ENCODE results near the gene EIPR1.

EIPR1 gene

GRCh38 chr2:3248754-3249475 lies 128.7 kb downstream of the EIPR1 start:
- Histone ChIP-seq H3K4me3 (ENCODE audit: low read depth in 1 of 2, low read length in 2 of 2) (no peak overlapping the region), H3K27me3 (ENCODE audit: low read depth, low read length) (no peaks in the 10 kb centered on the region), H3K36me3 (ENCODE audit: control insufficient read depth in 1 of 2, insufficient read depth in 2 of 2, low read length in 2 of 2) (peaks cover 0 to 39% of the 10 kb centered on the region in 2 donors), H3K9me3 (ENCODE audit: control insufficient read depth in 1 of 2, low read length in 2 of 2) (peaks cover 5 to 18% of the 10 kb centered on the region in 2 donors), H3K27ac (ENCODE audit: low read length) (no peak overlapping the region), H3K4me1 (ENCODE audit: control insufficient read depth in 1 of 2, insufficient read depth in 2 of 2, low read length in 2 of 2) (no peaks in the 10 kb centered on the region)

- Histone ChIP-seq H3K9me3 (ENCODE audit: control insufficient read depth in 1 of 2, low read length in 2 of 2) (peaks cover 5 to 18% of the 10 kb centered on the region in 2 donors), H3K4me1 (ENCODE audit: control insufficient read depth in 1 of 2, insufficient read depth in 2 of 2, low read length in 2 of 2) (no peaks in the 10 kb centered on the region), H3K27ac (ENCODE audit: low read length) (no peak overlapping the region), H3K27me3 (ENCODE audit: low read depth, low read length) (no peaks in the 10 kb centered on the region), H3K4me3 (ENCODE audit: low read depth in 1 of 2, low read length in 2 of 2) (no peak overlapping the region), H3K36me3 (ENCODE audit: control insufficient read depth in 1 of 2, insufficient read depth in 2 of 2, low read length in 2 of 2) (peaks cover 0 to 34% of the 10 kb centered on the region in 2 donors)
Measured at GRCh38 chr2:3246928-3247714, 130.5 kb downstream of the EIPR1 start.

GRCh38 chr2:3246406-3246805 lies 131.2 kb downstream of the EIPR1 start:
- H3K36me3 ChIP-seq (ENCODE audit: control insufficient read depth in 1 of 2, insufficient read depth in 2 of 2, low read length in 2 of 2): peaks cover 0 to 27% of the 10 kb centered on the region in 2 donors
- H3K4me3 ChIP-seq (ENCODE audit: low read depth in 1 of 2, low read length in 2 of 2): no peak overlapping the region
- H3K27me3 ChIP-seq (ENCODE audit: low read depth, low read length): no peaks in the 10 kb centered on the region
- H3K27ac ChIP-seq (ENCODE audit: low read length): no peak overlapping the region
- H3K9me3 ChIP-seq (ENCODE audit: control insufficient read depth in 1 of 2, low read length in 2 of 2): peaks cover 5 to 18% of the 10 kb centered on the region in 2 donors
- H3K4me1 ChIP-seq (ENCODE audit: control insufficient read depth in 1 of 2, insufficient read depth in 2 of 2, low read length in 2 of 2): no peaks in the 10 kb centered on the region

- Histone ChIP-seq H3K36me3 (ENCODE audit: control insufficient read depth in 1 of 2, insufficient read depth in 2 of 2, low read length in 2 of 2) (peaks cover 0 to 8% of the 10 kb centered on the region in 2 donors), H3K4me1 (ENCODE audit: control insufficient read depth in 1 of 2, insufficient read depth in 2 of 2, low read length in 2 of 2) (no peaks in the 10 kb centered on the region), H3K4me3 (ENCODE audit: low read depth in 1 of 2, low read length in 2 of 2) (no peak overlapping the region), H3K27me3 (ENCODE audit: low read depth, low read length) (no peaks in the 10 kb centered on the region), H3K9me3 (ENCODE audit: control insufficient read depth in 1 of 2, low read length in 2 of 2) (peaks cover 5 to 8% of the 10 kb centered on the region in 2 donors), H3K27ac (ENCODE audit: low read length) (no peak overlapping the region)
Measured at GRCh38 chr2:3244486-3244885, 133.1 kb downstream of the EIPR1 start.

- no peak overlapping the region for H3K27ac ChIP-seq (ENCODE audit: low read length)
- peaks cover 0 to 1% of the 10 kb centered on the region in 2 donors for H3K36me3 ChIP-seq (ENCODE audit: control insufficient read depth in 1 of 2, insufficient read depth in 2 of 2, low read length in 2 of 2)
- no peak overlapping the region for H3K4me3 ChIP-seq (ENCODE audit: low read depth in 1 of 2, low read length in 2 of 2)
- no peaks in the 10 kb centered on the region for H3K27me3 ChIP-seq (ENCODE audit: low read depth, low read length)
- H3K9me3 ChIP-seq (ENCODE audit: control insufficient read depth in 1 of 2, low read length in 2 of 2): peaks cover under 1 to 1% of the 10 kb centered on the region in 2 donors
- no peaks in the 10 kb centered on the region for H3K4me1 ChIP-seq (ENCODE audit: control insufficient read depth in 1 of 2, insufficient read depth in 2 of 2, low read length in 2 of 2)
Measured at GRCh38 chr2:3243804-3244203, 133.8 kb downstream of the EIPR1 start.

- no peaks in the 10 kb centered on the region for H3K4me1 ChIP-seq (ENCODE audit: control insufficient read depth in 1 of 2, insufficient read depth in 2 of 2, low read length in 2 of 2)
- no peak overlapping the region for H3K27ac ChIP-seq (ENCODE audit: low read length)
- no peaks in the 10 kb centered on the region for H3K36me3 ChIP-seq (ENCODE audit: control insufficient read depth in 1 of 2, insufficient read depth in 2 of 2, low read length in 2 of 2)
Measured at GRCh38 chr2:3242747-3243369, 134.8 kb downstream of the EIPR1 start.

GRCh38 chr2:3241971-3242746 lies 135.5 kb downstream of the EIPR1 start:
- H3K4me1 ChIP-seq (ENCODE audit: control insufficient read depth in 1 of 2, insufficient read depth in 2 of 2, low read length in 2 of 2): no peaks in the 10 kb centered on the region
- peaks cover 0 to 4% of the 10 kb centered on the region in 2 donors for H3K36me3 ChIP-seq (ENCODE audit: control insufficient read depth in 1 of 2, insufficient read depth in 2 of 2, low read length in 2 of 2)
- no peak overlapping the region for H3K27ac ChIP-seq (ENCODE audit: low read length)
- no peaks in the 10 kb centered on the region for H3K27me3 ChIP-seq (ENCODE audit: low read depth, low read length)
- H3K9me3 ChIP-seq (ENCODE audit: control insufficient read depth in 1 of 2, low read length in 2 of 2): no peaks in the 10 kb centered on the region
- no peak overlapping the region for H3K4me3 ChIP-seq (ENCODE audit: low read depth in 1 of 2, low read length in 2 of 2)

More at GRCh38 chr2:3242747-3243369, 134.8 kb downstream of the EIPR1 start:
- no peaks in the 10 kb centered on the region for H3K27me3 ChIP-seq (ENCODE audit: low read depth, low read length)
- no peak overlapping the region for H3K4me3 ChIP-seq (ENCODE audit: low read depth in 1 of 2, low read length in 2 of 2)
- no peaks in the 10 kb centered on the region for H3K9me3 ChIP-seq (ENCODE audit: control insufficient read depth in 1 of 2, low read length in 2 of 2)

- no peaks in the 10 kb centered on the region for H3K27me3 ChIP-seq (ENCODE audit: low read depth, low read length)
- H3K4me3 ChIP-seq (ENCODE audit: low read depth in 1 of 2, low read length in 2 of 2): no peak overlapping the region
Measured at GRCh38 chr2:3238951-3239841, 138.4 kb downstream of the EIPR1 start.

GRCh38 chr2:3236300-3237045 lies 141.1 kb downstream of the EIPR1 start:
- H3K36me3 ChIP-seq (ENCODE audit: control insufficient read depth in 1 of 2, insufficient read depth in 2 of 2, low read length in 2 of 2): peaks cover 0 to 10% of the 10 kb centered on the region in 2 donors
- H3K27me3 ChIP-seq (ENCODE audit: low read depth, low read length): no peaks in the 10 kb centered on the region
- H3K4me1 ChIP-seq (ENCODE audit: control insufficient read depth in 1 of 2, insufficient read depth in 2 of 2, low read length in 2 of 2): no peaks in the 10 kb centered on the region
- no peak overlapping the region for H3K4me3 ChIP-seq (ENCODE audit: low read depth in 1 of 2, low read length in 2 of 2)
- no peaks in the 10 kb centered on the region for H3K9me3 ChIP-seq (ENCODE audit: control insufficient read depth in 1 of 2, low read length in 2 of 2)
- no peak overlapping the region for H3K27ac ChIP-seq (ENCODE audit: low read length)

More at GRCh38 chr2:3238951-3239841, 138.4 kb downstream of the EIPR1 start:
- H3K27ac ChIP-seq (ENCODE audit: low read length): no peak overlapping the region
- no peaks in the 10 kb centered on the region for H3K9me3 ChIP-seq (ENCODE audit: control insufficient read depth in 1 of 2, low read length in 2 of 2)
- peaks cover 0 to 4% of the 10 kb centered on the region in 2 donors for H3K36me3 ChIP-seq (ENCODE audit: control insufficient read depth in 1 of 2, insufficient read depth in 2 of 2, low read length in 2 of 2)
- H3K4me1 ChIP-seq (ENCODE audit: control insufficient read depth in 1 of 2, insufficient read depth in 2 of 2, low read length in 2 of 2): no peaks in the 10 kb centered on the region

- Histone ChIP-seq H3K36me3 (ENCODE audit: control insufficient read depth in 1 of 2, insufficient read depth in 2 of 2, low read length in 2 of 2) (peaks cover 0 to 10% of the 10 kb centered on the region in 2 donors), H3K27me3 (ENCODE audit: low read depth, low read length) (no peaks in the 10 kb centered on the region), H3K27ac (ENCODE audit: low read length) (no peak overlapping the region), H3K4me3 (ENCODE audit: low read depth in 1 of 2, low read length in 2 of 2) (no peak overlapping the region), H3K4me1 (ENCODE audit: control insufficient read depth in 1 of 2, insufficient read depth in 2 of 2, low read length in 2 of 2) (no peaks in the 10 kb centered on the region), H3K9me3 (ENCODE audit: control insufficient read depth in 1 of 2, low read length in 2 of 2) (peaks cover 0 to 9% of the 10 kb centered on the region in 2 donors)
Measured at GRCh38 chr2:3233877-3234276, 143.7 kb downstream of the EIPR1 start.
